Measurements from ENCODE around the gene SOS1. TPM values are rescaled to one million over a fixed set of nuclear protein-coding genes. Genes with fewer than 3 reads are reported as not detected.

Gene SOS1
- total and polyA plus RNA-seq, 2 of the 13 experiments (the other 11 are each of a cell fraction or from before 2014, with no cell fraction given): 20.8 to 60.4 TPM

DNA sequence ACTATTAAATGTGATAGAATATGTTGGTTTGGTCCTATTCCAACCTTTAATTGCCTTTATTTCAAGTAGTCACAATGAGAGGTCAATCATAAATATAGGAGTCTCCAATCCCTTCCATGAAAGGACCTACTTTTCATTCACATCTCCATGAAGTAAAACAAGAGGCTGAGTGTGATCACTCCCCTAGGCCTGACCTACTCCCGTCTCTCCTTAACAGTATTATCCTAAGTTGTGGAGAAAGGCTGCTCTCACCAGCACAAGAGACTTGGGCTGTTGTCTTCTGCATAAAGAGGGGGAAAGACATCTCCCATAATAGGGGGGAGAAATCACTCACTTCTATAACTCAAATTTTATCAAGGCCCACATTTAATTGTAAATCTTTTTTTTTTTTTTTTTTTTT is 105.4 kb downstream of the SOS1 start:
- no peak for DNase-seq (ENCODE audit: low spot score)
- no peak for ATAC-seq
- in situ Hi-C loops (cut with HindIII; ENCODE audit: extremely low pct_ligation_motif_present, low pct_unique_long_range_greater_than_20kb): no loop called here
- no peak overlapping the region for H3K4me2 ChIP-seq (ENCODE audit: low read depth, low read length)
- no peak for FAIRE-seq
- WGBS (ENCODE audit: low lambda C conversion rate): 100% methylated on average over 1 of the region's 1 CpG
- H4K20me1 ChIP-seq (ENCODE audit: insufficient read depth, low read length): no peaks in the 10 kb centered on the region
- H3K4me3 ChIP-seq (replicated peaks in 1 of 3; ENCODE audit: insufficient read depth in 1 of 3, low read depth in 2 of 3, low read length in 3 of 3): no peak overlapping the region
- ChIA-PET CTCF (ENCODE audit: low intra/inter-chr PET ratio, low total read pairs) (no interaction called here), POLR2A (no interaction called here)
- H3K9me3 ChIP-seq (ENCODE audit: low read length): no peaks in the 10 kb centered on the region
- H2AFZ ChIP-seq (ENCODE audit: low read length): no peak overlapping the region
- no TSS peak for BruUV-seq (replicated peaks)
- peaks cover 3 to 30% of the 10 kb centered on the region in 2 experiments; a peak in 4 of 5 replicates for H3K36me3 ChIP-seq (replicated peaks in 1 of 2; ENCODE audit: control insufficient read depth in 1 of 2, insufficient read depth in 2 of 2, low read length in 2 of 2)
- intact Hi-C loops (cut with micrococcal nuclease; ENCODE audit: unreplicated experiment): loop anchor here (5.0 kb wide), 1 partner anchor 68 kb away; no protein-coding TSS in a partner anchor
- no peak overlapping the region for H3K27ac ChIP-seq (ENCODE audit: extremely low read length, insufficient read depth, low read length)
- H3K79me2 ChIP-seq (ENCODE audit: insufficient read depth, low read length): no peaks in the 10 kb centered on the region
- H3K27me3 ChIP-seq (ENCODE audit: control insufficient read depth in 1 of 2, insufficient read depth in 2 of 2, low read length in 2 of 2): no peaks in the 10 kb centered on the region
- no peaks in the 10 kb centered on the region for H3K4me1 ChIP-seq (ENCODE audit: insufficient read depth, low read length)
- TF ChIP-seq, protein P1, sequence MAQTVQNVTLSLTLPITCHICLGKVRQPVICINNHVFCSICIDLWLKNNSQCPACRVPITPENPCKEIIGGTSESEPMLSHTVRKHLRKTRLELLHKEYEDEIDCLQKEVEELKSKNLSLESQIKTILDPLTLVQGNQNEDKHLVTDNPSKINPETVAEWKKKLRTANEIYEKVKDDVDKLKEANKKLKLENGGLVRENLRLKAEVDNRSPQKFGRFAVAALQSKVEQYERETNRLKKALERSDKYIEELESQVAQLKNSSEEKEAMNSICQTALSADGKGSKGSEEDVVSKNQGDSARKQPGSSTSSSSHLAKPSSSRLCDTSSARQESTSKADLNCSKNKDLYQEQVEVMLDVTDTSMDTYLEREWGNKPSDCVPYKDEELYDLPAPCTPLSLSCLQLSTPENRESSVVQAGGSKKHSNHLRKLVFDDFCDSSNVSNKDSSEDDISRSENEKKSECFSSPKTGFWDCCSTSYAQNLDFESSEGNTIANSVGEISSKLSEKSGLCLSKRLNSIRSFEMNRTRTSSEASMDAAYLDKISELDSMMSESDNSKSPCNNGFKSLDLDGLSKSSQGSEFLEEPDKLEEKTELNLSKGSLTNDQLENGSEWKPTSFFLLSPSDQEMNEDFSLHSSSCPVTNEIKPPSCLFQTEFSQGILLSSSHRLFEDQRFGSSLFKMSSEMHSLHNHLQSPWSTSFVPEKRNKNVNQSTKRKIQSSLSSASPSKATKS (CRISPR knock-in tag; IDR thresholded peaks at IDR 0.05): no peak
- no peak for TF ChIP-seq PITX1 (CRISPR knock-in tag; IDR thresholded peaks at IDR 0.05)
- TF ChIP-seq, protein P2, sequence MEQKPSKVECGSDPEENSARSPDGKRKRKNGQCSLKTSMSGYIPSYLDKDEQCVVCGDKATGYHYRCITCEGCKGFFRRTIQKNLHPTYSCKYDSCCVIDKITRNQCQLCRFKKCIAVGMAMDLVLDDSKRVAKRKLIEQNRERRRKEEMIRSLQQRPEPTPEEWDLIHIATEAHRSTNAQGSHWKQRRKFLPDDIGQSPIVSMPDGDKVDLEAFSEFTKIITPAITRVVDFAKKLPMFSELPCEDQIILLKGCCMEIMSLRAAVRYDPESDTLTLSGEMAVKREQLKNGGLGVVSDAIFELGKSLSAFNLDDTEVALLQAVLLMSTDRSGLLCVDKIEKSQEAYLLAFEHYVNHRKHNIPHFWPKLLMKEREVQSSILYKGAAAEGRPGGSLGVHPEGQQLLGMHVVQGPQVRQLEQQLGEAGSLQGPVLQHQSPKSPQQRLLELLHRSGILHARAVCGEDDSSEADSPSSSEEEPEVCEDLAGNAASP (CRISPR knock-in tag; IDR thresholded peaks at IDR 0.05; ENCODE audit: borderline replicate concordance): no peak
- no peak for TF ChIP-seq GPN1 (CRISPR knock-in tag; IDR thresholded peaks at IDR 0.05; ENCODE audit: borderline replicate concordance)
- TF ChIP-seq ZNF816 (CRISPR knock-in tag; IDR thresholded peaks at IDR 0.05; ENCODE audit: borderline replicate concordance): no peak
- TF ChIP-seq, protein P3, sequence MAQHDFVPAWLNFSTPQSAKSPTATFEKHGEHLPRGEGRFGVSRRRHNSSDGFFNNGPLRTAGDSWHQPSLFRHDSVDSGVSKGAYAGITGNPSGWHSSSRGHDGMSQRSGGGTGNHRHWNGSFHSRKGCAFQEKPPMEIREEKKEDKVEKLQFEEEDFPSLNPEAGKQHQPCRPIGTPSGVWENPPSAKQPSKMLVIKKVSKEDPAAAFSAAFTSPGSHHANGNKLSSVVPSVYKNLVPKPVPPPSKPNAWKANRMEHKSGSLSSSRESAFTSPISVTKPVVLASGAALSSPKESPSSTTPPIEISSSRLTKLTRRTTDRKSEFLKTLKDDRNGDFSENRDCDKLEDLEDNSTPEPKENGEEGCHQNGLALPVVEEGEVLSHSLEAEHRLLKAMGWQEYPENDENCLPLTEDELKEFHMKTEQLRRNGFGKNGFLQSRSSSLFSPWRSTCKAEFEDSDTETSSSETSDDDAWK (CRISPR knock-in tag; IDR thresholded peaks at IDR 0.05): no peak
- TF ChIP-seq, protein P4, sequence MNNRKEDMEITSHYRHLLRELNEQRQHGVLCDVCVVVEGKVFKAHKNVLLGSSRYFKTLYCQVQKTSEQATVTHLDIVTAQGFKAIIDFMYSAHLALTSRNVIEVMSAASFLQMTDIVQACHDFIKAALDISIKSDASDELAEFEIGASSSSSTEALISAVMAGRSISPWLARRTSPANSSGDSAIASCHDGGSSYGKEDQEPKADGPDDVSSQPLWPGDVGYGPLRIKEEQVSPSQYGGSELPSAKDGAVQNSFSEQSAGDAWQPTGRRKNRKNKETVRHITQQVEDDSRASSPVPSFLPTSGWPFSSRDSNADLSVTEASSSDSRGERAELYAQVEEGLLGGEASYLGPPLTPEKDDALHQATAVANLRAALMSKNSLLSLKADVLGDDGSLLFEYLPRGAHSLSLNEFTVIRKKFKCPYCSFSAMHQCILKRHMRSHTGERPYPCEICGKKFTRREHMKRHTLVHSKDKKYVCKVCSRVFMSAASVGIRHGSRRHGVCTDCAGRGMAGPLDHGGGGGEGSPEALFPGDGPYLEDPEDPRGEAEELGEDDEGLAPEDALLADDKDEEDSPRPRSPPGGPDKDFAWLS (CRISPR knock-in tag; IDR thresholded peaks at IDR 0.05; ENCODE audit: borderline replicate concordance): no peak
- TF ChIP-seq CC2D1A (CRISPR knock-in tag; IDR thresholded peaks at IDR 0.05): no peak
- no peak for TF ChIP-seq ZNF256 (CRISPR knock-in tag; conservative IDR thresholded peaks at IDR 0.05)
- no peak for TF ChIP-seq ZNF766 (CRISPR knock-in tag; IDR thresholded peaks at IDR 0.05; ENCODE audit: borderline replicate concordance)
- no peak for TF ChIP-seq THYN1 (CRISPR knock-in tag; IDR thresholded peaks at IDR 0.05; ENCODE audit: borderline replicate concordance, low read depth)
- no peak for TF ChIP-seq ZBTB3 (CRISPR knock-in tag; IDR thresholded peaks at IDR 0.05; ENCODE audit: borderline replicate concordance, low read depth)
- TF ChIP-seq, protein P5, sequence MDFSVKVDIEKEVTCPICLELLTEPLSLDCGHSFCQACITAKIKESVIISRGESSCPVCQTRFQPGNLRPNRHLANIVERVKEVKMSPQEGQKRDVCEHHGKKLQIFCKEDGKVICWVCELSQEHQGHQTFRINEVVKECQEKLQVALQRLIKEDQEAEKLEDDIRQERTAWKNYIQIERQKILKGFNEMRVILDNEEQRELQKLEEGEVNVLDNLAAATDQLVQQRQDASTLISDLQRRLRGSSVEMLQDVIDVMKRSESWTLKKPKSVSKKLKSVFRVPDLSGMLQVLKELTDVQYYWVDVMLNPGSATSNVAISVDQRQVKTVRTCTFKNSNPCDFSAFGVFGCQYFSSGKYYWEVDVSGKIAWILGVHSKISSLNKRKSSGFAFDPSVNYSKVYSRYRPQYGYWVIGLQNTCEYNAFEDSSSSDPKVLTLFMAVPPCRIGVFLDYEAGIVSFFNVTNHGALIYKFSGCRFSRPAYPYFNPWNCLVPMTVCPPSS (IDR thresholded peaks at IDR 0.05): no peak
- TF ChIP-seq HBP1 (CRISPR knock-in tag; IDR thresholded peaks at IDR 0.05; ENCODE audit: low read depth): no peak
- TF ChIP-seq HES4 (CRISPR knock-in tag; IDR thresholded peaks at IDR 0.05; ENCODE audit: borderline replicate concordance): no peak
- no peak overlapping the region for H3K9ac ChIP-seq (ENCODE audit: insufficient read depth, low read depth, low read length)

All from HepG2 (cell line).